Ramos (cell line): Measurements from ENCODE around the gene RPE65.
"Not testable (repeated sequence)": the region's sequence is repeated elsewhere in the genome, so short reads cannot be mapped to it uniquely, and the experiment has no call there.

Source experiments
- in situ Hi-C: fragments of 300-500 bp; cut with MboI; formaldehyde crosslinking; loops from one replicate; pipeline ENCODE4 v1.14.3; 2022; ENCODE audit warnings: low sequenced_read_pairs; ENCODE audit not compliant: unreplicated experiment

Gene RPE65

GRCh38 chr1:68454534-68454933 is 4.8 kb upstream of the RPE65 start:
- in situ Hi-C loops, result no loop called here

- in situ Hi-C loops, result no loop called here
Observed at GRCh38 chr1:68453060-68453670, 3.4 kb upstream of the RPE65 start.

DNA sequence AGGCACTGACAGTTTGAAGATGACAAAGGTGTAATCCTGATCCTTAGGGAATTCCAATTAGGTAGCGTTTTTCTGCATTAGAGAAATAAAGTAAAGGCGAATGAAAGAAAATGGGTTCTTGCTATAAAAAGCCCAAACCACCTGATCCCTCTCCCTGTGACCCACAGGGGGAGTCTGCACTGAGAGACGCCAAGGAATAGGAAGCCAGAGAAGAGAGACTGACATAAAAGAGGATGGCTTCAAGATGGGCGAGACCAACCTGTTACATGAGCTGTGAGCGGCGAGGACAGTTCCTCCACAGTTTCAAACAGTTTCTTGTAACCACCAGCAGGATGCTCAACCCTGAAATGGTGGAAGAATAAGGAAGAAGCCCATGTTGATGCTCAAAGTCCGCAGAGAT is 1.4 kb downstream of the RPE65 start:
- in situ Hi-C loops, result no loop called here

DNA sequence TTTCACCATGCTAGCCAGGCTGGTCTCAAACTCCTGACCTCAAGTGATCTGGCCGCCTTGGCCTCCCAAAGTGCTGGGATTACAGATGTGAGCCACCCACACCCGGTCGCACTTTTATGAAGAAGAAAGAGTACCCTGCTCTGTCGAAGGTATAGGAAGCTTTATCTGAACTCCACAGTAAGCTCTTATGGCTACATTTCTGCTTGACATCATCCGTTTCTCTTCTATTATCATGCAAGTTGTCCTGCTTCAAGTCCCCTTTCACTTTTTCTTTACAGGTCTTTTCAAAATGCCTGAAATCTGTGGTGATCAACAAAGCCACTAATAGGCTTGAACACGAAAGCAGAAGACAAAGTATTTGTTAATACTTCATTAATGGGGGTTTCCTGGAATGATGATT is 4.0 kb downstream of the RPE65 start:
- in situ Hi-C loops, result no loop called here

GRCh38 chr1:68442822-68443556 is 6.8 kb downstream of the RPE65 start:
- in situ Hi-C loops, result no loop called here

DNA sequence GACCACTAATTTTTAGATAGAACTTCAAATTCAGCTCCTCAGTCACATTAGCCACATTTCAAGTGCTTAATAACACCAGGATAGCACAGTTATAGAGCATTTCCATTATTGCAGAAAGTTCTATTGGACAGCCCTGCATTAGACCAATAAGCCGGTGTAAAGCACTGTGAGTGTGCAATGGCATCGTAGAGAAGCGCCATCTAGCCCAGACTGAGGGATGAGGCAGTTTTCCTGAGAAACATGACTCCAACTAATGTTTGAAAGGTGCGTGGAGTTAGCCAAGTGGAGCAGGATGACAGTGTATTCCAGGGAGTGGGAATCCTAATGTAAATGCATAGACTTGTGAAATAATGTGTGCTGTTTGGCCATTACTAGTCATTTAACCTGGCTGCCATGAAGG is 7.7 kb downstream of the RPE65 start:
- in situ Hi-C loops, result no loop called here

GRCh38 chr1:68438310-68438709 is 11.4 kb downstream of the RPE65 start:
- in situ Hi-C loops, result no loop called here

DNA sequence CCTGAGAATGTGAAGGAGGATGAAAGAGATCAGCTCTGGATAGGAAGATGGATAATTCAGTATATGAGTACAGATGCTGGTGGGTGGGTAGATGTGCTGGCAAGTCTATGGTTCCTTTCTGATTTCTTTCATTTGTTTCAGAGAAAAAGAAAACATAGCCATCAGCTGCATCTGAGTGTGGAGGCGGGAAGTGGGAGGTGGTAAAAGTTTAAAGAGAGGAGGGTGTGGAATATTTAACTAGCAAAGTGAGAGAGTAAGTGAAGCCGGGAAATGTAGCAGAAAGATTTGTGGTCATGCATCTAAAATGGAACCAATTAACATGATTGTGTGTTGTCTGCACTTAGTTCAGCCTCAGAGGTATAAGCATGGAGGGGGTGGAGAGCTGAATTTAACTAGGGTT is 16.4 kb downstream of the RPE65 start:
- in situ Hi-C loops, result no loop called here

DNA sequence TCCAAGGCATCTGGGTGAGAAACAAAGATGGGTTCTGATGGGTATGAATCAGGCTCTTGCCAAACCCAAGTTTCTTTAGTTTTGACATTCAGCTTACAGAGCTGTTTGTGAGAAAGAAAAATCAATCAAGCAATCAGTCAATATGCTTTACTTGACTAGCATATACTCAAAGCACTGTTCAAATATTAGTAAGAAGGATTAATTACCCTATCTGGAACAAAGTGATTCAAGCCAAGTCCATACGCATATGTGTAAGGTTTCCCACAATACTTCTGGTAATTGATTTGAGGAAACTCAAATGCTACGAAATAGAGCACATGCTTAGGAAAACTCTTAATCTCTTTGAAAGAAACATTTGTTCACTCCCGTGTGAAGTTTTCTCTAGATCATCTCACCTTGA is 18.7 kb downstream of the RPE65 start:
- in situ Hi-C loops, result no loop called here

DNA sequence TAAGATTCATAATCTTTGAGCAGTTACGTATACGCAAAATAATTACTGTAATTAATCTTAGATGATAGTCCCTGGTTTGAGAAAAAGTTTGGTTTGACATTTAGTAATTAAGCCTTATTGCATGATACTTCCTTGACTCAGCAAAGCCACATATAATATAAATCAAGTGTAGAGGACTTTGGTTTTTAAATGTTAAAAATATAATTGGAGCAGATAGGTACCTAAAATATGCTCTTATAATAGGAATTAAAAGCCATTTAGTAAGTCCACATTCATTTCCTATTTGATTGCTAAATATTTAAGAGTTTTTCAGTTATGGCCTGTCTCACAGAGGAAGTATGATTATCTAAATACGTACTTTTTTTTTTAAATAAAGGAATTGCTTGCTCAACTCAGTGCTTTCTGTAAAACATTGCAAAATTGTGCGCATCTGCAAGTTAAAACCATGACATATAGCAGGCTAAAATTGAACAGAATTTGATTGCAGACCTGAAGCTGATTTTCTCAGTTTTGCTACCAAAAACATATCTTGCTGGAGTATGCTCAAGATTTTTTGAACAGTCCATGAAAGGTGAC is 20.4 kb downstream of the RPE65 start:
- in situ Hi-C loops, result no loop called here

DNA sequence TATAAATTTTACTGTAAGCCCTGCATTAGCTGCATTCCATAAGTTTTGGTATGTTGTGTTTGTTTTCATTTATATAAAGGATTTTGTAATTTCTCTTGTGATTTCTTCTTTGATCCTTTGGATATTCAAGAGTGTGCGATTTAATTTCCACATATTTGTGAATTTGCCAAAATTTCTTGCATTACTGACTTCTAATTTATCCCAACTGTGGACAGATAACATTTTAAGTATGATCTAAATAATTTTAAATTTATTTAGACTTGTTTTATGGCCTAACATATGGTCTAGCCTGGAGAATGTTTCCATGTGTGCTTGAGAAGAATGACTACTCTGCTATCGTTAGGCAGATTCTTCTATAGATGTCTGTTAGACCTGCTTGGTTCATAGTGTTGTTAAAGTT is 23.2 kb downstream of the RPE65 start:
- in situ Hi-C loops, result no loop called here

GRCh38 chr1:68421350-68421749 is 28.4 kb downstream of the RPE65 start:
- in situ Hi-C loops, result no loop called here

GRCh38 chr1:68409426-68409825 is 40.3 kb downstream of the RPE65 start:
- in situ Hi-C loops, result no loop called here

GRCh38 chr1:68401506-68401905 is 48.2 kb downstream of the RPE65 start:
- in situ Hi-C loops, result no loop called here

DNA sequence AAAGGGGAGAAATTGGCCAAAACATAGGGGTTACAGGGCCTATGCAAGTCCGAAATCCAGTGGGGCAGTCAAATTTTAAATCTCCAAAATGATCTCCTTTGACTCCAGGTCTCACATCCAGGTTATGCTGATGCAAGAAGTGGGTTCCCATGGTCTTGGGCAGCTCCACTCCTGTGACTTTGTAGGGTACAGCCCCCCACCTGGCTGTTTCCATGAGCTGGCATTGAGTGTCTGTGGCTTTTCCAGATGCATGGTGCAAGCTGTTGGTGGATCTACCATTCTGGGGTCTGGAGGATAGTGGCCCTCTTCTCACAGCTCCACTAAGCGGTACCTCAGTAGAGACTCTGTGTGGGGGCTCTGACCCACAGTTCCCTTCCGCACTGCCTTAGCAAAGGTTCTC is 54.2 kb downstream of the RPE65 start:
- in situ Hi-C loops, result not testable (repeated sequence)

DNA sequence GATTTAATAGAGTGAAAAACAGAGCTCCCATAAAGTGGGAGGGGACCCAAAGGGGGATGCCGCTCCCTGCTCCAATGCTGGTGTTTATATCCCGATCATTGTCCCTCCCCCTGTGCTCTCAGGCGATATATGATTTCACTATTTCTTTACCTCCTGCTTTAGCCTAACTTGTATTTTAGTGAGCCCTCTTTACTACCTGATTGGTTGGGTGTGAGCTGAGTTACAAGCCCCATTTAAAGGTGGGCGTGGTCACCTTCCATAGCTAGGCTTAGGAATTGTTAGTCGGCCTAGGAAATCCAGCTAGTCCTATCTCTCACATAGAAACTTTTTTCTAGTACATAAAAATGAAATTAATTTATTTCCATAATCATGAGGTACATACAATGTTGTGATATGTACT is 57.3 kb downstream of the RPE65 start:
- in situ Hi-C loops, result not testable (repeated sequence)

- in situ Hi-C loops, result not testable (repeated sequence)
Observed at GRCh38 chr1:68385798-68386524, 63.8 kb downstream of the RPE65 start.

- in situ Hi-C loops, result no loop called here
Observed at GRCh38 chr1:68384872-68385411, 64.8 kb downstream of the RPE65 start.

GRCh38 chr1:68384321-68384813 is 65.4 kb downstream of the RPE65 start:
- in situ Hi-C loops, result no loop called here

- in situ Hi-C loops, result no loop called here
Observed at GRCh38 chr1:68383092-68383491, 66.7 kb downstream of the RPE65 start.

GRCh38 chr1:68379085-68379478 is 70.7 kb downstream of the RPE65 start:
- in situ Hi-C loops, result no loop called here
